Measurements from ENCODE around the gene RAB3GAP2.

- TF ChIP-seq CTCF (conservative IDR thresholded peaks at IDR 0.05; ENCODE audit: low read length) (peak; percentile 75), EZH2phosphoT487 (IDR thresholded peaks at IDR 0.05; ENCODE audit: borderline replicate concordance) (no peak)
Measured at GRCh38 chr1:220217383-220217988, 54.8 kb downstream of the RAB3GAP2 start.
